ENCODE data around the gene PLEKHA4. TPM values are rescaled to one million over a fixed set of nuclear protein-coding genes. Genes with fewer than 3 reads are reported as not detected.
"Not testable (repeated sequence)": the region's sequence is repeated elsewhere in the genome, so short reads cannot be mapped to it uniquely, and the experiment has no call there.

Gene PLEKHA4
- total and polyA plus RNA-seq, 9 of the 15 experiments (the other 6 are each of a cell fraction or from before 2014, with no cell fraction given), result 0.07 to 30.8 (median 11.4) TPM

GRCh38 chr19:48876043-48876981 is 7.9 kb upstream of the PLEKHA4 start (continued):
- TF ChIP-seq NFXL1 (CRISPR knock-in tag; IDR thresholded peaks at IDR 0.05), result 0 out of 2 replicates have a peak, but pooled peaks have one; percentile 9
- TF ChIP-seq ATF7 (IDR thresholded peaks at IDR 0.05), result peak; percentile 81
- peak; percentile 5; the same call in 1 of the 2 replicates for TF ChIP-seq MXI1 (IDR thresholded peaks at IDR 0.05; ENCODE audit: low read depth, low read length)
- TF ChIP-seq ATF4 (CRISPR knock-in tag; IDR thresholded peaks at IDR 0.05), result peak; percentile 60
- TF ChIP-seq POLR2H (tag; IDR thresholded peaks at IDR 0.05; ENCODE audit: low read depth), result peak; percentile 60
- TF ChIP-seq MAZ (CRISPR knock-in tag; conservative IDR thresholded peaks at IDR 0.05 in 1 of 2, IDR thresholded peaks at IDR 0.05 in 1 of 2), result peak; percentile 88 to 89
- TF ChIP-seq RAD21 (CRISPR knock-in tag; conservative IDR thresholded peaks at IDR 0.05 in 1 of 2, IDR thresholded peaks at IDR 0.05 in 1 of 2), result peak in 1 of 2 experiments; percentile 16; a peak in 1 of 4 replicates
- peak; percentile 94 for TF ChIP-seq LEF1 (IDR thresholded peaks at IDR 0.05)
- peak; percentile 52 for TF ChIP-seq NFE2 (IDR thresholded peaks at IDR 0.05; ENCODE audit: low read depth)
- peak; percentile 73; the same call in 1 of the 2 replicates for TF ChIP-seq TOE1 (IDR thresholded peaks at IDR 0.05; ENCODE audit: borderline replicate concordance)
- TF ChIP-seq TOE1 (CRISPR knock-in tag; IDR thresholded peaks at IDR 0.05; ENCODE audit: borderline replicate concordance, low read depth), result not testable (repeated sequence)
- TF ChIP-seq CBFA2T2 (conservative IDR thresholded peaks at IDR 0.05), result peak; percentile 90
- TF ChIP-seq MYC (IDR thresholded peaks at IDR 0.05; ENCODE audit: low read depth, low read length), result peak; percentile 29; the same call in 1 of the 2 replicates
- TF ChIP-seq MYC (CRISPR knock-in tag; IDR thresholded peaks at IDR 0.05; ENCODE audit: borderline replicate concordance, low read depth), result peak; percentile 62; the same call in 1 of the 2 replicates
- peak; percentile 49; the same call in 1 of the 2 replicates for TF ChIP-seq PHB (CRISPR knock-in tag; IDR thresholded peaks at IDR 0.05)
- TF ChIP-seq STAT5A (IDR thresholded peaks at IDR 0.05; ENCODE audit: borderline replicate concordance, low read length), result peak; percentile 48; the same call in 1 of the 2 replicates
- peak; percentile 98 for TF ChIP-seq BHLHE40 (IDR thresholded peaks at IDR 0.05; ENCODE audit: low read length)
- peak in 1 of 3 experiments; percentile 11 for TF ChIP-seq YY1 (IDR thresholded peaks at IDR 0.05; ENCODE audit: borderline replicate concordance in 1 of 3, control insufficient read depth in 1 of 3, extremely low read depth in 1 of 3, insufficient read depth in 3 of 3, insufficient read length in 1 of 3, insufficient replicate concordance in 2 of 3, low read depth in 1 of 3, low read length in 2 of 3)
- peak; percentile 83 for TF ChIP-seq TCF3 (CRISPR knock-in tag; IDR thresholded peaks at IDR 0.05)
- TF ChIP-seq ZNF780A (CRISPR knock-in tag; IDR thresholded peaks at IDR 0.05), result peak; percentile 47; the same call in 1 of the 2 replicates
- peak; percentile 35 to 73; a peak in 2 of 4 replicates for TF ChIP-seq HDAC1 (IDR thresholded peaks at IDR 0.05)
- peak; percentile 77 for TF ChIP-seq SP1 (CRISPR knock-in tag; IDR thresholded peaks at IDR 0.05)
- TF ChIP-seq ZNF263 (CRISPR knock-in tag; IDR thresholded peaks at IDR 0.05; ENCODE audit: borderline replicate concordance), result 0 out of 2 replicates have a peak, but pooled peaks have one; percentile 31
- peak; percentile 60; the same call in 1 of the 2 replicates for TF ChIP-seq NBN (IDR thresholded peaks at IDR 0.05; ENCODE audit: low read depth)
- peak; percentile 69 for TF ChIP-seq ELF2 (CRISPR knock-in tag; IDR thresholded peaks at IDR 0.05)
- peak; percentile 83; the same call in 1 of the 2 replicates for TF ChIP-seq ZNF77 (CRISPR knock-in tag; IDR thresholded peaks at IDR 0.05)
- TF ChIP-seq ZEB2 (IDR thresholded peaks at IDR 0.05), result peak; percentile 60; the same call in 1 of the 2 replicates
- peak; percentile 72; the same call in 1 of the 2 replicates for TF ChIP-seq ZNF695 (CRISPR knock-in tag; IDR thresholded peaks at IDR 0.05)
- 0 out of 2 replicates have a peak, but pooled peaks have one; percentile 1 for TF ChIP-seq HCFC1 (IDR thresholded peaks at IDR 0.05; ENCODE audit: low read depth, low read length)
